Mammary epithelial cell (primary cell): Measurements from ENCODE around the gene BOD1L1.

Experiments used
- CTCF ChIP-seq, 2 donors: IDR thresholded peaks in 1 of 2; conservative IDR thresholded peaks in 1 of 2; 2 replicates each; pipeline ENCODE4 v1.5.1; 2011 to 2012; ENCODE audit warnings: inconsistent platforms in 2 of 2, low read length in 2 of 2, mild to moderate bottlenecking in 2 of 2, control low read depth in 1 of 2, low read depth in 1 of 2; ENCODE audit not compliant: insufficient read depth in 1 of 2; ENCODE audit errors: extremely low read depth in 1 of 2
- EZH2 ChIP-seq: IDR thresholded peaks from 2 replicates; pipeline ENCODE4 v1.6.1; 2012; ENCODE audit warnings: low read length, inconsistent platforms, borderline replicate concordance

GRCh38 chr4:13597141-13597540 lies 30.4 kb downstream of the BOD1L1 start:
- TF ChIP-seq CTCF (conservative IDR thresholded peaks at IDR 0.05 in 1 of 2, IDR thresholded peaks at IDR 0.05 in 1 of 2; ENCODE audit: extremely low read depth in 1 of 2, insufficient read depth in 1 of 2, low read depth in 1 of 2, low read length in 2 of 2) (no peak), EZH2 (no peak)
